Erythroblast (primary cell): ENCODE measurements around the gene IQCM.

ENCODE experiments used
- GATA1 ChIP-seq: IDR thresholded peaks from 2 replicates; pipeline ENCODE4 v1.6.1; 2011; ENCODE audit warnings: low read depth, mild to moderate bottlenecking, control low read depth, low read length, moderate library complexity
- POLR2A ChIP-seq: IDR thresholded peaks from 2 replicates; pipeline ENCODE4 v1.6.1; 2011; ENCODE audit warnings: mild to moderate bottlenecking, low read length

DNA sequence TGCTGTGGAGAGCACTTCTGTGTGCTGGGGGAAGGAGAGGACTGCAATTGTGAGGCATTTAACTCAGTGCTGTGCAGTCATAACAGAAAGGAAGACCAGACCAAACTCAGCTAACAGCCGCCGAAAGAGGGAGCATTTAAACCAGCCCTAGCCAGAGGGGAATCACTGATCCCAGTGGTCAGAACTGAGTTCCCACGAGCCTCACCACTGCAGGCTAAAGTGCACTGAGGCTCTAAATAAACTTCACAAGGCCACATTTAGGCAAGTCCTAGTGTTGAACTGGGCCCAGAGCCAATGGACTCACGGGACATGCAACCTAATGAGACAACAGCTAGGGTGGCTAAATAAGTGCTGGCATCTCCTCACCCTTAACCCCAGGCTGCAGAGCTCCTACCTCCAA, 20.4 kb downstream of the IQCM start:
- no peak for TF ChIP-seq POLR2A
- no peak for TF ChIP-seq GATA1
